ENCODE data around the gene INKA2. TPM values are rescaled to one million over a fixed set of nuclear protein-coding genes. Genes with fewer than 3 reads are reported as not detected.

The INKA2 gene
- total RNA-seq, 1 donor from 2014 or later, result 5.9 TPM

GRCh38 chr1:111702504-111703050 is 36.6 kb downstream of the INKA2 start:
- no peak for DNase-seq

- no peak for DNase-seq
These were observed 39.9 kb downstream of the INKA2 start for GRCh38 chr1:111699268-111699667.

GRCh38 chr1:111696330-111696729 is 42.9 kb downstream of the INKA2 start:
- no peak for DNase-seq

GRCh38 chr1:111695801-111696200 is 43.4 kb downstream of the INKA2 start:
- no peak for DNase-seq

GRCh38 chr1:111691886-111692285 is 47.3 kb downstream of the INKA2 start:
- no peak for DNase-seq

GRCh38 chr1:111690306-111690617 is 48.9 kb downstream of the INKA2 start:
- peak; percentile 31 for DNase-seq

Small RNA genes within 50 kb of the gene (small RNA-seq; reads per million reads assigned to genes)
- gene INKA2 (ENCODE audit: low replicate concordance), result 0.33 reads per million, percentile 37 among the genes with 10 or more reads in this experiment

Other genes with a start within 250 kb of the INKA2 start
- gene ADORA3, start 235.8 kb downstream of the INKA2 start, total RNA-seq, result 0.20 TPM
- 0.30 TPM for gene TMIGD3, start 235.8 kb downstream of the INKA2 start, total RNA-seq
- 21.4 TPM for gene RAP1A, start 119.6 kb downstream of the INKA2 start, total RNA-seq
- 12.8 TPM for gene DDX20, start 16.5 kb upstream of the INKA2 start, total RNA-seq